HG02943 (cell line): ENCODE results near the gene NCOA7.

Experiments used
- ATAC-seq: cut with Tn5 transposase; IDR thresholded peaks from one replicate; pipeline ENCODE4 v1.9.1; 2021; ENCODE audit warnings: mild to moderate bottlenecking, low read depth, moderate library complexity; ENCODE audit not compliant: unreplicated experiment

NCOA7 gene, protein sequence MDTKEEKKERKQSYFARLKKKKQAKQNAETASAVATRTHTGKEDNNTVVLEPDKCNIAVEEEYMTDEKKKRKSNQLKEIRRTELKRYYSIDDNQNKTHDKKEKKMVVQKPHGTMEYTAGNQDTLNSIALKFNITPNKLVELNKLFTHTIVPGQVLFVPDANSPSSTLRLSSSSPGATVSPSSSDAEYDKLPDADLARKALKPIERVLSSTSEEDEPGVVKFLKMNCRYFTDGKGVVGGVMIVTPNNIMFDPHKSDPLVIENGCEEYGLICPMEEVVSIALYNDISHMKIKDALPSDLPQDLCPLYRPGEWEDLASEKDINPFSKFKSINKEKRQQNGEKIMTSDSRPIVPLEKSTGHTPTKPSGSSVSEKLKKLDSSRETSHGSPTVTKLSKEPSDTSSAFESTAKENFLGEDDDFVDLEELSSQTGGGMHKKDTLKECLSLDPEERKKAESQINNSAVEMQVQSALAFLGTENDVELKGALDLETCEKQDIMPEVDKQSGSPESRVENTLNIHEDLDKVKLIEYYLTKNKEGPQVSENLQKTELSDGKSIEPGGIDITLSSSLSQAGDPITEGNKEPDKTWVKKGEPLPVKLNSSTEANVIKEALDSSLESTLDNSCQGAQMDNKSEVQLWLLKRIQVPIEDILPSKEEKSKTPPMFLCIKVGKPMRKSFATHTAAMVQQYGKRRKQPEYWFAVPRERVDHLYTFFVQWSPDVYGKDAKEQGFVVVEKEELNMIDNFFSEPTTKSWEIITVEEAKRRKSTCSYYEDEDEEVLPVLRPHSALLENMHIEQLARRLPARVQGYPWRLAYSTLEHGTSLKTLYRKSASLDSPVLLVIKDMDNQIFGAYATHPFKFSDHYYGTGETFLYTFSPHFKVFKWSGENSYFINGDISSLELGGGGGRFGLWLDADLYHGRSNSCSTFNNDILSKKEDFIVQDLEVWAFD

DNA sequence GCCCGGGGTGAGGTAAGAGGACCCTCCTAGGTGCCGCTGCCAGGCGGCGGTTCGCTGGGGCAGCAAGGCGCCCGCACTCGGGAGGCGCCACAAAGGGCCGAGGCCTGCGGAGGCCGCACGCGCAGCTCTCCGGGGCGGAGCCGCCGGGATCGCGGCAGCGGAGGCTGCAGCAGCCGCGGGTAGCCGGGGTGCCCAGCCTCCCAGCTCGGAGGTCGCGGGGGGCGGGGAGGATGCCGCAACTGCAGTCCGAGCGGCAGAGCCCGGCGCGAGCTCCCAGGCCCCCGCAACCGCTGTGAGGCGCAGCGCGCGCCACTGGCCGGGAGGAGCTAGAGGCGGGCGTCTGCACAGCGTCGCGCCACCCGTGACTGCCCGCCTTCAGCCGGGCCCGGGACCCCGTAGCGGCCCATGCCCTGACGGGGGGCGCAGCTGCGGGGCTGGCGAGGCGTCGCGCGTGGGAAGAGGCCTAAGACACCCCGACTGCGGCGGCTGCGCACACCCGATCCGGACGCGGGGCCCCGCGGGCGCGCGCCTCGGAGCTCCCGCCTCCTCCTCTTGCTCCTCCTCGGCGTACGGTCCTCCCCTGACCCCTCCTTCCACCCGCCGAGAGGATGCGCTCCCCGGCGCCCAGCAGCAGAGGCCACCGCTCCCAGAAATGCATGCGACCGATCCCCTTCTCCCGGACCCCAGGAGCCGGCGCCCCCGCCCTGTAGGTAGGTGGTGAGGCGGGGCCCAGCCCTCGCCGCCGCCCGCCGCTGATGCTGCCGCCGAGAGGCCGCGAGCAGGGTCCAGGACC lies at the start of gene NCOA7:
NCOA7 (plus strand) TSS at position 603 of the 793 bp plus-strand sequence. CDS start 24,395 bp downstream, outside the sequence.
- peak; percentile 68 for ATAC-seq

DNA sequence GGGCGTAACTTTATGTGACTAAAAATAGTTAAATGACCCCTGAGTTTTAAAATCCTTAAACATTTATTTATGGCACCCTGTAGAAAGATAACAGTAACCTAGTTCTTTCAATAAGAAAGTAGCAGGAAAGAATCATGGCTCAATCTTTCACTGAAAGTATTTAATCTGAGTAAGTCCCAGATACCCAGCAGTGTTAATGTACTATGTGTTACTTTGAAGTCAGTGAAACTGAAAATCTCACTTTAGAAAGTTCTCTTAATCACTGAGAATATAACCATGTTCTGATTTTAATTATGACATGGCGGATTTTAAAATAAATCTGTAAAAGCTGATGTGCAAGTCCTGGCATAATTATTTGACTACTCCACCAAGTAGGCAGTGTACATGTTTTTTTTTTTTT lies 49.4 kb upstream of the NCOA7 start:
- no peak for ATAC-seq

DNA sequence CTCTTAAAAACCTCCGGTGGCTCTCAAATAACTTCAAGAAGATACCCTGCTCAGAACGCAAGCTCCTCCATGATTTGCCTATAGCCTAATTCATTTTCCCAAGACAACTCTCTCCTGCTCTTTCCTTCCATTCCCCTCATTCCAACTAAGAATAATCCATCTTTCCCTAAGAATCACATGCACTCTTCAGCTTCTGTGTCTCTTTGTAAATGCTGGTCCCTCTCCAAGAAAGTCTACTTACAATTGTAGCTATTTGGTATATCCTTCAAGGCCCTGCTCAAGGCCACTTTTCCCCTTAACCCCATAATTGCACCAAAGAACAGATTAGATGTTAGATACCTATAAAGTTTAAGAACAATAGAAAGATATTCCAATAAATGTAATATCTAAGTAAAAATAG lies 48.7 kb upstream of the NCOA7 start:
- ATAC-seq = no peak

DNA sequence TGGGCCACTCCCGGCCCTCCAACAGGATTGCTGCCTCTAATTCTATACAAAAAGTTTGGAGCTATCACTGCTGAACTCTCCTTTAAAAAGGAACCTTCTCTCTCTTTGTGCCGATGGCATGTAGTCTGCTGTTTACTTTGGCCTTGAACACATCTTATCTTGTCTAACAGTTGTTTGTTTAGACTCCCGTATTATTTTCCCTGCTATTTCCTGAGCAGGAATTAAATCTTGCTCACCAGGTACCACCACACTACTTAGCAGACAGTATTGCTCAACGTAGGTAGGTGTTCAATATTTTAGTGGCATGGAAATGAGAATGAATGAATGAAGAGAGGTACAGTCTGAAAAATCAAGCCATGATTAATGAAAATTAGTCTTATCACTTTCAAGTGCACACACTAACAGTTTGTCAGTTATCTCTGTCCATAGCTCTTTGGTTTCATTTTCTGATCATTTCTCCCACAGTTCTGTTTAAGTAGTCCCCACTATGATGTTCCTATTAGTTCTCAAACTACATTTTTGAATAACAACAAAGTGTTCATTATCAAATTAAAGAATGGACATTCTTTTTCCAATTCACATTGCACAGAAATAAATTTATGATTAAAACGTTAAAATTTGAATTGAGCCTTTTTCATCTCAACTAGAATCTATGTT lies 48.2 kb upstream of the NCOA7 start:
- no peak for ATAC-seq

DNA sequence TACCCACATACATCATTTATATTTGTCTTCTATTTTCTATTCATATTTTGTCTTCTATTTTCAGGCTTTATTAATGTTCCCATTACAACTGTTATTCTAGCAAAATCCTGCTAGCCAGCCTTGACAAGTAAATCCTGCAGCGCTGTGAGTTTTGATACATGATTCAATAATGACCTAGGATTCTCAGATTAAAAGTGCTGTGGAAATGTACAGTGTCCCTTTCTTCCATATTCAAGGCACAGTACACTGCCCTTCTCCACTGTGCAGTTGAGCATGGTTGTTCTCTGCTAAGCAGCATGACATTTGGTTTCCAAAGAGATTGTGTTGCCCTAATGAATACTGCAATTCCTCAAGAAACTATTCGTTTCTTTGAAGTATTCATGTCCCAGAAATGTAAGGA lies 47.2 kb upstream of the NCOA7 start:
- no peak for ATAC-seq

DNA sequence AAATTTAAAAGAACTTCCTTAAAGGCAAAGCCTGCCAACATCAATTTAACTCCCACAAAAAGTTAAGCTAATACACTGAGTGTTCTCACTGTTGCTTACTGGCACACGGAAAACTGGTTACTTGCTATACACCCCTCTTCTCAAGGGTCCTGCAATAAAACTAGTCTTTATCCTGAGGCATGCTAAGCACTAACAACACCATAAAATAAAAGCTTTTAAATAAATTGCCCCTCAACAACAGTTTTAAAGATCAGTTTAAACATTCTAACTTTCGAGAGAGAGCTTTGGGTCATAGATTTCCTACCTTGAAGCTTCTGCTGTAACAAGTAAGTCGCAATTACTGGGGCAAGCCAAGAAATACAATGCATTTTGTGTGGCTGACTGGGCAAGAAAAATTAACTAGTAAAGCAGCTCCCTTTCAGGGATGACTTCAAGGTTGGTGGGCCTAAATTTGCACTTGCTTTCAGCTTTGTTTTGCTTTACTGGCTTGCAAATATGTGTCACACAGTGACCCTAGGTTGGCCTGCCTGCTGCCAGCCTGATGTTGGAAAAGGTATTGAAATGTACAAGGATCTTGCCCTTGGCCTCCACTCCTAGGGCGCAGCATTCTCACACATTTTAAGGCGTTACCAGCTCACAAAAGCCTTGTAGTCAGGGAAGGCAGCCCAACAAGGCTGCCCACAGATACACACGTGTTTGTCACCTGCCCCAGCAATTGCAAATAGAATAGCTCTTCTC lies 45.3 kb upstream of the NCOA7 start:
- no peak for ATAC-seq

DNA sequence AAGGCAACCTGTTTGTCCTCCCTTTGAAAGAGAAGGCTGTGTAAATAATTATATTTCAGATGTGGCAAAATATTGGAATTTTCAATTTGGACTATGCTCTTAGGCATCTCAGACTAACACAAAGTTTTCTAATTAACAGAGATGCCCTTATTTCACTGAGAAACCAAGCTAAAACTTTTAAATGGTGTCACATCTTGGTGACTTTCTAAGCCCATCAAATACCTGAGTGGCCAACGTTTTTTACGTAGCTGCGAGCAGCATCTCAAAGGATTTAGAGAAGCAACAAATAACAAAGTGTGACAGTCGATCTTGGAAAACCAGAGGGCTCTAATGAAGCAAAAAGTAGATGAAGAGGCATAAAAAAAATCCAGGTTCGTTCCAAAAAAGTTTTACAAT lies 44.7 kb upstream of the NCOA7 start:
- no peak for ATAC-seq

DNA sequence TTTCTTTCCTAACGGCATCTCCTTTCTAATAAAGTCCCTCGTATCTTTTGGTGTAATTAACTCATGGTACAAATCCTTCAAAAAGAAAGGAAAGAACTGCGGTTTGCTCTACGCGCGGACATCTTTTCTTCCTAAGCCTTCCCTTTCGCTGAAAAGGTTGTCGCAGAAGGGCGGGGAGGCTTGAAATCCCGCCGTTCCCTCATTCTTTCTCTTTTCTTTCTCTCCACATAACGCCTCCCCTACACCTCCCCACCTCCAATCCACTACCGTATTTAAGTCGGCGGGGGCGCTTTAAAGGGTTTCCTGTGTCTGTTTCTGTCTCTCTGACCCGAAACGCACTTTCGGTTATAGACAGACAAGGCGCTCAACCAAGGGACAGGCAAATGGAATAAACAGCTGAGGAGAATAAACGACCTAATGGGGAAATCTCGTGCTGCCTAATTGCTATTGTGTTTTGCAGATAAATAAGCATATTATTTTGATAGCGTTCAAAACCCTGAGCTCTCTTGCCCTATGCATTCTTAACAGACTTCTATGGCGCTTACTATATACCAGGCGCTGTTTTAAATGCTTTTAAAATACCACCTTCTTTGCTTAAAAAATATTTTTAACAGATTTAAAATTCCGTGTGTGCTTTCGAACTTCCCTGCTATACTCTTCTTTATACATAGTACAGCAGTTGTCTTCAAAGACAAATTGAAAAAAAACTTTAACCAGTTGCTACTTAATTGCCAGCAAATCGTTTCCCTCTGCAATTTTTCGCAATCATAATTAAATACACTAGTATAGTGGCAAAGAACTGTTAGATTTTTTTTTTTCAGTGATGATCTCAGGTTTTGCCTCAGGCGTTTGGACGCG lies 43.8 kb upstream of the NCOA7 start:
- ATAC-seq = peak; percentile 53

DNA sequence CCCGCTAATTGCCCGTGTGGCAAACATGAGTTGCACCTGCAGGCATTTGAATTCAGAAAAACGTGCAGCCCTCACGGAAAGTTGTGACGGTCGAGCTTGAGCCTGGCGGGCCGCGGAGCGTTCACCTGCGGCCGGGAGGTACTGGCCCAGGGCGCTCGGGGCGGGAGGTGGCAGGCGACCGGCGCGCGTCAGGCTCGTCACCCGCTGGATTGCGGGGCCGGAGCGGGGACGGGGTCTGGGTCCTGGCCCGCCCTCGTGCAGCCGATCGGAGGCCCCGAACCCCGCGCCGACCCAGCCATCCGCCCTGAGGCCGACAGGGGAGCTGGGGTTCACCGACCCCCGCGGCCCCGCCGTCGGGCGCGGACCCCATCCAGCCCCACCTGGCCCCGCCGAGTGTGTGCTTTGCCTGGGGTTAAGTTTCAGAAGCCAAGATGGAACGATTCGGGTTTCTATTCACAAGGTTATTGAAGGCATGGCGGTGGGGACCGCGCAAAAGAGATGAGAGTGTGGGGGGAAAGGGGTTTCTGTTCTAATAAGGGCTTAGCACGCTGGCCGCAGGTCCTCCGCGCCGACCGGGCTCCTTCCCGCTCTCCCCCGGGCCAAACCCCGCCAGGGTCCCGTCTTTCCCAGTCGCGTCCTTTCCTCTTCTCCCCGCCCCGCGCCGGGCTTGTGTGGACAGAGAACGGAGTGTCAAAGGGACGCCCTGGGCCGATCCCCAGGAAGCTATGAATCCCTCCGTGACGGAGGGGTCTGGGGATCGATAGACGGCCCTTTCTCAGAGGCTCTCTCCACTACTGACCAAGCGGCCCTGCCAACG lies 43.0 kb upstream of the NCOA7 start:
- no peak for ATAC-seq

DNA sequence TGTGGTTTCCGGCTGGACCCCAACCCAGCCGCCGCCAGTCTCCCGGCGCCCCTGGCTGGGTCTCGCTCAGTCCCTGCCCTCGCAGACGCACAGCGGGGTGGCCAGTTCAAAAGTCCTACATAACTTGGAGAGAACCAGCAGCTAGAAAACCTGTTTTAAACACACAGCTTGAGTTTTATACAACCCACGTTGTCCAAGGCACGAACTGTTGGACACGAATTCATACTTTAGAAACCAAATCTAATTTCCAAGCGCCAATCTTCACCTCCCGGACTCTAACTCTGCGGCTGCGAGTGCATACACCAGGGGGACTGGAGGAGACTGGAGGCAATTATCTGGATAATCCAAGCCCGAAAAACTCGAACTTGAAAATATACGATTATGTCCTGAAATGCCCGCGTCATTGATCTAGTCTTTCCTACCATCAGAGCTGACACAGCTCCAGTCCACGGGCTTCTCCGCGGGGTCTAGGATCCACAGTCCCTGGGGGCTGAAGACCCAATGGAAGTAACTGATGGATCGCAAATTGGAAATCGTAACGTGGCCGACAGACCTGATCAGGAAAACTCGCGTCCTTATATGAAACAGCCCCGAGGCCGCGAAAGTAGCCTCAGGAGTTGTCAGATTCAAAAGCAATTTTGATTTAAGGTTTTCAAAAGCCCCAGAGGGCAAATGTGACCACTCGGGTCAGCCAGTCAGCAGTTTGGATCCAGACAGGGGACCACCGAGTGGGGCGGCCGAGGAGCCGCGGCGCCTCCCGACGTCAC lies 42.2 kb upstream of the NCOA7 start:
- ATAC-seq = no peak

DNA sequence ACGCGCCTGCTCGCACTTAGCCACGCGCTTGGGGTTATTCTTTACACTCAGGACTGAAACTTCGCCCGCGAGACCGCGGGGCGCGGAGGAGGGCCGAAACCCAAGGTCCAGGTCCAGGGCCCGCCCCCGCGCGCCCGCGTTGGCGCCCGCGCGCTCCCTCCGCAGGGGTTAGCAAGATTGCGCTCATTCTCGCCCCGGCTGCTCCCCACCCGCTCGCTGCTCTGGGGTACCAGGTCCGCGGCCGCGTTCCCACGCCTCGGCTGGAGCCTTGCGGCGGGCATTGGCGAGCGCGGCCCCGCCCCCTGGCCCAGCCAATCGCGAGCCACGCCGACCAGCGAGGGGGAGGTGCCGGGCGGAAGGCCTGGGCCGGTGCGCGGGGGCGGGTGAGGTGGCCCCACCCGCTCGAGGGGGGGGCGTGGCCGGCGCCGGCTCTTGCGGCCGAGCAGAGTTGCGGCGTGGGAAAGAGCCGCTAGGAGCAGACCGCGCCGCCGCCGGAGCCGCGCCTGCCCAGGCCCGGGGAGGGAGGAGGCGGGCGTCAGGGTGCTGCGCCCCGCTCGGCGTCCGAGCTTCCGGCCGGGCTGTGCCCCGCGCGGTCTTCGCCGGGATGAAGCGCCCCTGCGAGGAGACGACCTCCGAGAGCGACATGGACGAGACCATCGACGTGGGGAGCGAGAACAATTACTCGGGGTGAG lies 41.4 kb upstream of the NCOA7 start, which contains the start of gene HEY2:
HEY2 (plus strand) TSS at position 460 of the 692 bp plus-strand sequence; CDS start at position 605, 145 bp downstream.
- ATAC-seq = peak; percentile 78

DNA sequence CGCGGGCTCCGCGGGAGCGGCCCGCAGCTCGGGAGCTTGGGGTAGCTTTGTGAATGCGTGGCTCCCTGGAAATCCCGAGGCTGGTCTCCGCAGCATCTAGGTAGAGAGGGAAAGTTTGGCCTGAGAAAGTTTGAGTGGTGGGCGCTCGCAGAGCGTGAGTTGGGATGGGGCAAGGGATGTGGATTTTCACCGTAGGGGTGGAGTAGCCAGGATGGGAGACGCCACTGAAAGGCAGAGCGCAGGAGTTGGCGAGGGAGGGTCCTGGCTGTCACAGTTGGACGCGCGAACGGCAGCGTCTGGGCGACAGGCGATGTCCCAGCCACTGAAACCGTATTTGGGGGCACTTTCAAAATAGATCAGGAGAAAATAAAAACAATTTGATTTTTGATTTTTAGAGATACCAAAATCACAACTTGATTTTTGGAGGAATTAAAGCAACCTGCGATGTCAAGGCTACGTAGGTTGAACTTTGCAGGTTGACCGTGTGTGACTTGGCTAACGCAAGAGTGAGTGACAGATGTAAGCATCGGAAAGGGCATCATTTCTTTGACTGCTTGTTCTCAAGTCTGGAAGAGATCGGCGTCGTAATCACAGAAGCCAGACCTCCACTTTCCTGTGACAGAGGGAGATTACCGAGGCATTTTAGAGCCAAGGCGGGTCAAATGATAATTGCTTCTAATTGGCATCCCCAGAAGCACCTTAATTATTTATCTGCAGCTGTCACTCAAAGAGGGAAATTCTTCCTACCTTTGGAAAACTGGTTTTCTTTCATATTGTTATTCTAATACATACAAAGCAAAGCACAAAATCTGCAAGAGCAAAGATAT lies 40.7 kb upstream of the NCOA7 start:
- ATAC-seq = no peak

DNA sequence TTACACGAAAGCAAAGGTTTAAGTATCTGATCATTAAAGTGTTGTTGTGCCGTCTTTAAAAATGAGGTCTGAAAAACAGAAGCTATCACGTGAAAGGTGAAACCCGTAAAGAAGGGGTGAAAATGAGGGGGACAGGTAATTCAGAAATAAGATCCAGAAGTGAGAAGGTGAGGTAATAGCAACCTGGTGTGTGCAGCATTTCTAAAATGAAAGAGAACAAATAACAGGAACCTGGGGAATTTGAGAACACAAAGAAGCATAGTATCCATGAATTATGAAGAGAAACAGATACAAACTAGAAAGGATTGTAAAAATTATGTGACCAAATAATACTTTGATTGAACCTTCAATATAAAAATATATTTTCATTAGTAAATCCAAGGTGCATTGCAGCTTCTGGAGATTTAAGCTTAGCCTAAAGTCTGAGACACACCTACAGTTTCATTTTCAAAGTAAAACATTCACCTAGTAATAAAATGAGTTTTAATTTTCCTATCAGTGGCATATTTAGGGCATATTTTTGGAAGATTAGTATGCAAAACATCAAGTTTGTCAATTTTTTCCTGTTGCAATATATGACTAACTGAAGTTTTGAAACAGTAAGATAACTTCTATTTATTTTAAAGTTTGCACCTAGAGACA lies 39.9 kb upstream of the NCOA7 start:
- ATAC-seq = no peak

DNA sequence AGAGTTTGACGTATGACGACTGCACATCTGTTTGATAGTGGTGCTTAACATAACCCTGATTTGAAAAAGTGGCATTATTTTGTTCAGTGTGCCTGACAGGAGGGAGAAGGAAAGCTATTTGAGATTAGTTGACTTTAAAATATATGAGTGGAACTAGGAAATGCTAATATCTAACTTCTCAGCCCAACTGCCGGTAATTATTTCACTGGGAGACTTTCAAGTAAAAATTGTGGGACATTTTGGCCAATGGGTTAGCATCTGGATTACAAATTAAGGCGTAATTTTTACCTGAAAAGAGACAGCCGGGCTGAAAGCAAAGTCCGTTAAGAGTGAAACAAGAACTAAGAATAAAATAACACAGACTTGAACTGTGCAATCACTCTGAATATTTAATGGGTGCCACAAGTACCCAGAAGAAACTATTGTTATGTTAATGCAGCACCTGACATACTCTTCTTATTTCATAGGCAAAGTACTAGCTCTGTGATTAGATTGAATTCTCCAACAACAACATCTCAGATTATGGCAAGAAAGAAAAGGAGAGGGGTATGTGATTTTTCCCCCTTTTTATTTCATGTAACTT lies 39.3 kb upstream of the NCOA7 start:
- ATAC-seq = no peak

DNA sequence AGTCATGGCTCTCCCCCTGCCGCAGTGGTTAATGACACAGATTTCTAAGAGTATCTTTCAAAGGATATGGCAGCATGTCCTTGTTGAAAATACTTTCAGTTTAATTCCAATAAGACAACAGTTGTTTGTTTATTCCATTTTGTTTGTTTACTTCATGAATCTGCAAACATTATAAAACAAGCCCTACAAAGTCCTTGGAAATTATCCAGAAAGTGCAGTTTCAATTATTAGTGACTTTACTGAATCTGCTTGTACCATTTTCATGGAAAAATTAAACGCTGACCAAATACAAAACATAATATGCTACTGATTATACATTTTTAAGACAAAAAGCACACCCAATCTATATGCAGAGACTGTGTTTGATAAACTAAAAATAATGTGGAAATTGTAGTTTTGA lies 38.0 kb upstream of the NCOA7 start:
- no peak for ATAC-seq
